ENCODE results near the gene NUP62.

NUP62 gene

GRCh38 chr19:49879243-49879963 is 49.9 kb downstream of the NUP62 start:
- DNase-seq: no peak

- DNase-seq: no peak
Measured at GRCh38 chr19:49878744-49879070, 50.6 kb downstream of the NUP62 start.

- peak; percentile 96 to 99 for DNase-seq
Measured at GRCh38 chr19:49877879-49878743, 51.2 kb downstream of the NUP62 start.

GRCh38 chr19:49877020-49877878 is 52.1 kb downstream of the NUP62 start, which contains the start of the genes AKT1S1 and TBC1D17:
AKT1S1 (minus strand) TSS chr19:49877355; CDS start chr19:49873295, 4,060 bp downstream.
TBC1D17 (plus strand) TSS chr19:49877702; CDS start chr19:49877724, 22 bp downstream.
- DNase-seq: peak; percentile 93 to 99

GRCh38 chr19:49876422-49877019 is 52.8 kb downstream of the NUP62 start:
- peak; percentile 95 to 98 for DNase-seq

- peak; percentile 50 to 57 for DNase-seq
Measured at GRCh38 chr19:49875857-49876421, 53.4 kb downstream of the NUP62 start.

GRCh38 chr19:49875177-49875576 is 54.1 kb downstream of the NUP62 start:
- DNase-seq: no peak

- no peak for DNase-seq
Measured at GRCh38 chr19:49874503-49875157, 54.7 kb downstream of the NUP62 start.

GRCh38 chr19:49873834-49874233 is 55.5 kb downstream of the NUP62 start:
- DNase-seq: no peak

GRCh38 chr19:49873129-49873521 is 56.2 kb downstream of the NUP62 start:
- no peak for DNase-seq

- no peak for DNase-seq
Measured at GRCh38 chr19:49872245-49873128, 56.8 kb downstream of the NUP62 start.

- DNase-seq: no peak
Measured at GRCh38 chr19:49871349-49871985, 57.8 kb downstream of the NUP62 start.

- no peak for DNase-seq
Measured at GRCh38 chr19:49870309-49870901, 58.9 kb downstream of the NUP62 start.

GRCh38 chr19:49869484-49870308 is 59.6 kb downstream of the NUP62 start:
- peak; percentile 81 to 85 for DNase-seq

GRCh38 chr19:49869009-49869483 is 60.3 kb downstream of the NUP62 start:
- DNase-seq: peak in 1 of 2 experiments; percentile 72

- DNase-seq: peak; percentile 87 to 94
Measured at GRCh38 chr19:49866933-49867782, 62.1 kb downstream of the NUP62 start, which contains the start of gene PNKP. PNKP (minus strand) TSS chr19:49867576; CDS start chr19:49867204, 372 bp downstream.

GRCh38 chr19:49864890-49865289 is 64.4 kb downstream of the NUP62 start:
- DNase-seq: no peak

Data from stimulated activated CD4-positive, alpha-beta T cell treated with anti-CD3 and anti-CD28 coated beads, Interleukin-4, amount 100 ng/mL, for 4 hours (primary cell).